ENCODE data around the gene CCDC134. TPM values are rescaled to one million over a fixed set of nuclear protein-coding genes. Genes with fewer than 3 reads are reported as not detected.
A peak's percentile ranks its signal among the peaks of the same experiment; 100 is the strongest.

Gene CCDC134
- total and polyA plus RNA-seq, 2 of the 13 experiments (the other 11 are each of a cell fraction or from before 2014, with no cell fraction given), result 4.8 to 17.4 TPM

GRCh38 chr22:41800348-41801146, at the start of gene CCDC134 (continued):
- TF ChIP-seq ZBTB39 (CRISPR knock-in tag; IDR thresholded peaks at IDR 0.05), result peak; percentile 38; the same call in 1 of the 2 replicates
- no peak for TF ChIP-seq ZXDC (CRISPR knock-in tag; IDR thresholded peaks at IDR 0.05)
- TF ChIP-seq PHF8 (CRISPR knock-in tag; IDR thresholded peaks at IDR 0.05), result peak; percentile 93
- no peak for TF ChIP-seq MTA3 (CRISPR knock-in tag; IDR thresholded peaks at IDR 0.05)
- TF ChIP-seq ZBTB10 (CRISPR knock-in tag; IDR thresholded peaks at IDR 0.05; ENCODE audit: borderline replicate concordance), result peak; percentile 70; the same call in 1 of the 2 replicates
- TF ChIP-seq DMTF1 (CRISPR knock-in tag; IDR thresholded peaks at IDR 0.05), result peak; percentile 83; the same call in 1 of the 2 replicates
- TF ChIP-seq NR2F2 (IDR thresholded peaks at IDR 0.05; ENCODE audit: borderline replicate concordance, low read depth), result no peak
- 0 out of 2 replicates have a peak, but pooled peaks have one; percentile 26 for TF ChIP-seq MEIS2 (CRISPR knock-in tag; IDR thresholded peaks at IDR 0.05)
- TF ChIP-seq ZNF331 (CRISPR knock-in tag; IDR thresholded peaks at IDR 0.05), result peak; percentile 67
- no peak for TF ChIP-seq TBP (CRISPR knock-in tag; IDR thresholded peaks at IDR 0.05)
- TF ChIP-seq PPARG (CRISPR knock-in tag; conservative IDR thresholded peaks at IDR 0.05), result peak; percentile 13; the same call in 1 of the 2 replicates
- TF ChIP-seq CBX1 (IDR thresholded peaks at IDR 0.05; ENCODE audit: low read depth), result peak; percentile 25
- TF ChIP-seq ZNF570 (CRISPR knock-in tag; IDR thresholded peaks at IDR 0.05; ENCODE audit: borderline replicate concordance), result 0 out of 2 replicates have a peak, but pooled peaks have one; percentile 43
